ENCODE measurements around the gene ZMYND11. TPM values are rescaled to one million over a fixed set of nuclear protein-coding genes. Genes with fewer than 3 reads are reported as not detected.

Gene ZMYND11
- total and polyA plus RNA-seq, 9 of the 15 experiments (the other 6 are each of a cell fraction or from before 2014, with no cell fraction given): 2.7 to 13.8 (median 8.8) TPM

GRCh38 chr10:248307-248706 lies 113.1 kb downstream of the ZMYND11 start (continued):
- TF ChIP-seq AFF4 (CRISPR knock-in tag; IDR thresholded peaks at IDR 0.05): no peak

GRCh38 chr10:251982-252582 lies 116.8 kb downstream of the ZMYND11 start:
- H3K9me1 ChIP-seq (ENCODE audit: control insufficient read depth, insufficient read depth, low read length): no peaks in the 10 kb centered on the region
- no TSS peak for BruUV-seq (replicated peaks)
- H3K4me3 ChIP-seq: no peak overlapping the region
- H3K9ac ChIP-seq (ENCODE audit: insufficient read depth in 1 of 2, low read depth in 2 of 2, low read length in 2 of 2): no peak overlapping the region
- no peaks in the 10 kb centered on the region for H3K9me3 ChIP-seq (replicated peaks; ENCODE audit: control insufficient read depth, insufficient read depth, low read depth, low read length)
- POLR2A ChIA-PET: interaction anchor here (0.8 to 1.2 kb wide), 2 partner anchors 18 to 20 kb away, joined by 3 to 4 read pairs; no protein-coding TSS in a partner anchor
- ATAC-seq: no peak
- intact Hi-C loops (cut with micrococcal nuclease): no loop called here
- no peak for FAIRE-seq
- H3K36me3 ChIP-seq (ENCODE audit: control insufficient read depth, insufficient read depth, low read length): peaks cover 20% of the 10 kb centered on the region
- WGBS (ENCODE audit: insufficient coverage, low coverage, missing lambda C conversion rate): 60% methylated on average over 13 of the region's 13 CpGs
- in situ Hi-C loops (cut with MboI): no loop called here
- no peak overlapping the region for H3K4me2 ChIP-seq (ENCODE audit: insufficient read depth, low read length)
- DNase-seq (ENCODE audit: extremely low read depth in 1 of 4, low spot score in 3 of 4): no peak
- H2AFZ ChIP-seq (ENCODE audit: low read depth, low read length): no peak overlapping the region
- CTCF ChIA-PET (ENCODE audit: low intra/inter-chr PET ratio): no interaction called here
- H4K20me1 ChIP-seq (replicated peaks; ENCODE audit: control insufficient read depth, insufficient read depth, low read length): no peaks in the 10 kb centered on the region; the same call in 1 of the 2 replicates
- no peak overlapping the region for H3K27ac ChIP-seq (ENCODE audit: extremely low read depth, low read depth, low read length)
- no peaks in the 10 kb centered on the region for H3K4me1 ChIP-seq (replicated peaks in 1 of 2; ENCODE audit: control insufficient read depth in 2 of 2, insufficient read depth in 2 of 2, low read length in 2 of 2)
- TF ChIP-seq CREM (IDR thresholded peaks at IDR 0.05; ENCODE audit: low read depth) (no peak), PRPF4 (IDR thresholded peaks at IDR 0.05; ENCODE audit: insufficient read depth, low read depth, low read length, poor library complexity, severe bottlenecking) (no peak), FOXM1 (IDR thresholded peaks at IDR 0.05; ENCODE audit: low read depth) (no peak), FOXM1 (CRISPR knock-in tag; IDR thresholded peaks at IDR 0.05; ENCODE audit: low read depth) (no peak), ZBTB1 (CRISPR knock-in tag; IDR thresholded peaks at IDR 0.05; ENCODE audit: borderline replicate concordance, low read depth) (no peak), ZNF76 (CRISPR knock-in tag; IDR thresholded peaks at IDR 0.05; ENCODE audit: borderline replicate concordance) (no peak), BDP1 (IDR thresholded peaks at IDR 0.05; ENCODE audit: insufficient read depth, insufficient read length) (no peak), MCM3 (IDR thresholded peaks at IDR 0.05) (no peak), RFX1 (IDR thresholded peaks at IDR 0.05) (no peak)
- no peaks in the 10 kb centered on the region for H3K79me2 ChIP-seq (ENCODE audit: control insufficient read depth, insufficient read depth, low read length)
- H3K27me3 ChIP-seq (ENCODE audit: control insufficient read depth in 2 of 2, insufficient read depth in 2 of 2, low read length in 2 of 2): peaks cover 0 to 7% of the 10 kb centered on the region in 2 experiments; a peak in 1 of 5 replicates

All from K562 (cell line).